GM12878 (cell line): ENCODE results near the gene PLXND1. TPM values are rescaled to one million over a fixed set of nuclear protein-coding genes. Genes with fewer than 3 reads are reported as not detected.

Experiments used
- ATAC-seq: fragments of 200-7000 bp; cut with Tn5 transposase; 3 replicates; pipeline ENCODE4 v1.9.1; 2020; ENCODE audit warnings: mild to moderate bottlenecking, moderate library complexity
- BruUV-seq: library from RNA; stranded (reverse); fragments of 400-500 nt; replicated peaks from 2 replicates; lab custom pipeline; 2021; lab: Mats Ljungman, UMichigan
- CTCF ChIA-PET: fragments of 300-600 bp; sonication (Branson Sonifier 250); formaldehyde crosslinking; extraction: SDS; loops from one replicate; lab custom pipeline; 2021; ENCODE audit warnings: inconsistent platforms; lab: Yijun Ruan, JAX
- POLR2A ChIA-PET: fragments of 350-600 bp; formaldehyde crosslinking; extraction: SDS; loops from one replicate; lab custom pipeline; 2021; ENCODE audit warnings: inconsistent platforms; lab: Charles Lee
- RAD21 ChIA-PET: fragments of 300-600 bp; sonication (Branson Sonifier 250); formaldehyde crosslinking; loops from one replicate; lab custom pipeline; 2023; ENCODE audit warnings: antibody characterized with exemption; ENCODE audit not compliant: unreplicated experiment; lab: Charles Lee
- SMC1A ChIA-PET: fragments of 300-600 bp; sonication (Branson Sonifier 250); formaldehyde crosslinking; loops from one replicate; lab custom pipeline; 2023; ENCODE audit not compliant: unreplicated experiment, uncharacterized antibody; lab: Charles Lee
- DNase-seq: peaks from one replicate; pipeline ENCODE4 v3.0.0-alpha.2; 2011; ENCODE audit warnings: low read depth, low spot score
- FAIRE-seq: peaks from 3 replicates; lab custom pipeline; 2011; peaks lifted over from hg19 to GRCh38; lab: Jason Lieb, UNC
- H2AFZ ChIP-seq: 2 replicates; pipeline ENCODE4 v1.6.0; 2011; ENCODE audit warnings: low read depth, low read length, control low read depth; ENCODE audit not compliant: control insufficient read depth
- H3K27ac ChIP-seq: 2 replicates; pipeline ENCODE4 v1.5.1; 2011; ENCODE audit warnings: control low read depth; ENCODE audit not compliant: control insufficient read depth, insufficient read depth
- H3K27me3 ChIP-seq, 2 experiments: replicated peaks in 1 of 2; 2 replicates each; pipeline versions ENCODE4 v1.6.0 to v1.6.1; 2011; ENCODE audit warnings: low read length in 1 of 2; ENCODE audit not compliant: control insufficient read depth in 2 of 2, insufficient read depth in 2 of 2
- H3K36me3 ChIP-seq, 2 experiments: 2 replicates each; pipeline ENCODE4 v1.5.1; 2011; ENCODE audit warnings: low read length in 1 of 2; ENCODE audit not compliant: control insufficient read depth in 2 of 2, insufficient read depth in 2 of 2
- H3K4me1 ChIP-seq: 2 replicates; pipeline ENCODE4 v1.6.1; 2011; ENCODE audit warnings: mild to moderate bottlenecking, low read length, moderate library complexity, mixed read lengths; ENCODE audit not compliant: control insufficient read depth, insufficient read depth
- H3K4me2 ChIP-seq: 2 replicates; pipeline ENCODE4 v1.6.0; 2011; ENCODE audit warnings: control low read depth; ENCODE audit not compliant: control insufficient read depth, insufficient read depth
- H3K4me3 ChIP-seq: fragments of 200-600 bp; sonication (generic); 2 replicates; pipeline ENCODE4 v1.5.1; 2016
- H3K79me2 ChIP-seq: 2 replicates; pipeline ENCODE4 v1.6.0; 2011; ENCODE audit warnings: low read length; ENCODE audit not compliant: control insufficient read depth, insufficient read depth
- H3K9ac ChIP-seq: 2 replicates; pipeline ENCODE4 v1.8.0; 2011; ENCODE audit warnings: low read length, control low read depth, mixed read lengths; ENCODE audit not compliant: control insufficient read depth, insufficient read depth
- H3K9me3 ChIP-seq: replicated peaks from 3 replicates; pipeline ENCODE4 v1.5.1; 2011; ENCODE audit warnings: mild to moderate bottlenecking, low read length; ENCODE audit not compliant: control insufficient read depth, insufficient read depth
- H4K20me1 ChIP-seq: 2 replicates; pipeline ENCODE4 v1.6.0; 2011; ENCODE audit not compliant: control insufficient read depth, insufficient read depth
- CEBPB ChIP-seq, 2 experiments: fragments of 150-350 bp in 1 of 2; IDR thresholded peaks; 2 replicates each; pipeline ENCODE4 v1.6.1; 2012 to 2014; ENCODE audit warnings: low read depth in 2 of 2, low read length in 2 of 2, borderline replicate concordance in 1 of 2, inconsistent platforms in 1 of 2
- EZH2 ChIP-seq: IDR thresholded peaks from 2 replicates; pipeline ENCODE4 v1.6.1; 2012; ENCODE audit warnings: low read depth, mild to moderate bottlenecking, control low read depth, inconsistent platforms, low read length, borderline replicate concordance; ENCODE audit not compliant: control insufficient read depth
- FOXM1 ChIP-seq: IDR thresholded peaks from 2 replicates; pipeline ENCODE4 v1.6.1; 2012; ENCODE audit warnings: low read depth, mild to moderate bottlenecking, inconsistent platforms, low read length, moderate library complexity
- MEF2B ChIP-seq: fragments of 450-650 bp; IDR thresholded peaks from 2 replicates; pipeline ENCODE4 v1.6.1; 2018; ENCODE audit warnings: mild to moderate bottlenecking, moderate library complexity; ENCODE audit not compliant: partially characterized antibody, poor library complexity, severe bottlenecking
- MTA2 ChIP-seq: fragments of 450-650 bp; IDR thresholded peaks from 2 replicates; pipeline ENCODE4 v1.6.1; 2016; ENCODE audit warnings: low read depth, mild to moderate bottlenecking, moderate library complexity
- MYB ChIP-seq: fragments of 150-350 bp; IDR thresholded peaks from 2 replicates; pipeline ENCODE4 v1.6.1; 2014; ENCODE audit warnings: mild to moderate bottlenecking, low read depth, low read length, borderline replicate concordance
- PAX5 ChIP-seq: IDR thresholded peaks from 2 replicates; pipeline ENCODE4 v1.6.1; 2011; ENCODE audit warnings: low read depth, low read length, borderline replicate concordance
- POLR2AphosphoS5 ChIP-seq: IDR thresholded peaks from 2 replicates; pipeline ENCODE4 v1.6.1; 2011; ENCODE audit warnings: mild to moderate bottlenecking, low read length, inconsistent platforms
- YY1 ChIP-seq: IDR thresholded peaks from 2 replicates; pipeline ENCODE4 v1.6.1; 2011; ENCODE audit warnings: low read depth, mild to moderate bottlenecking, low read length
- WGBS: methylation state at CpG from one replicate; pipeline ENCODE4 v1.1.6; 2016; ENCODE audit warnings: low lambda C conversion rate; ENCODE audit not compliant: insufficient replicate concordance, insufficient coverage; ENCODE audit errors: missing lambda C conversion rate; 5-methylcytosine and 5-hydroxymethylcytosine counted together
- in situ Hi-C: fragments of 300-500 bp; cut with MboI; formaldehyde crosslinking; loops from 9 replicates; pipeline ENCODE4 v1.14.3; 2018; ENCODE audit warnings: mixed read lengths
- intact Hi-C: fragments of 100-400 bp; cut with micrococcal nuclease; formaldehyde crosslinking; loops from one replicate; pipeline ENCODE4 v1.14.2; 2022; ENCODE audit not compliant: unreplicated experiment
- polyA plus RNA-seq, 11 experiments: library from polyadenylated mRNA; depleted of rRNA in 4 of 11; unstranded in 6 of 11; stranded (reverse) in 5 of 11; fragments of >200 nt; fragmentation: Nextera tagmentation in 4 of 11; fragmentation: Illumina TruSeq in 1 of 11; extraction: Ambion mirVana in 4 of 11; extraction: Trizol in 1 of 11; gene quantifications; 1 replicate in 1 of 11; 2 replicates in 10 of 11; pipeline versions ENCODE4 v1.2.1 to v1.2.3, GENCODE V29; 2011 to 2016; ENCODE audit warnings: inconsistent platforms in 2 of 11, missing spikeins in 2 of 11, low read depth in 1 of 11
- total RNA-seq, 4 experiments: library from RNA; depleted of rRNA in 3 of 4; stranded (reverse); fragments of >200 nt in 3 of 4; fragmentation: Illumina TruSeq in 1 of 4; extraction: Trizol in 1 of 4; gene quantifications; 2 replicates each; pipeline versions ENCODE4 v1.2.1 to v1.2.3, GENCODE V29; 2013 to 2021

PLXND1 gene
- total and polyA plus RNA-seq, 10 of the 15 experiments (the other 5 are each of a cell fraction or from before 2014, with no cell fraction given), result 0.01 to 2.3 (median 0.72) TPM; not detected in 7

GRCh38 chr3:129603991-129604749, 2.3 kb downstream of the PLXND1 start (continued):
- no peak for TF ChIP-seq CEBPB (IDR thresholded peaks at IDR 0.05; ENCODE audit: borderline replicate concordance in 1 of 2, low read depth in 2 of 2, low read length in 2 of 2)
- no peak for TF ChIP-seq MEF2B
- TF ChIP-seq YY1, result no peak
- TF ChIP-seq MYB, result no peak
- no peak for TF ChIP-seq MTA2
- TF ChIP-seq POLR2AphosphoS5, result no peak
- TF ChIP-seq FOXM1, result no peak

GRCh38 chr3:129603561-129603942, 2.9 kb downstream of the PLXND1 start:
- ChIA-PET CTCF (no interaction called here), SMC1A (interaction anchor here (0.6 kb wide), 1 partner anchor 159 kb away, joined by 3 read pairs; no protein-coding TSS in a partner anchor), RAD21 (no interaction called here), POLR2A (no interaction called here)
- Histone ChIP-seq H3K36me3 (no peaks in the 10 kb centered on the region), H3K79me2 (no peaks in the 10 kb centered on the region), H2AFZ (no peak overlapping the region), H3K9me3 (no peaks in the 10 kb centered on the region), H3K27ac (no peak overlapping the region), H4K20me1 (no peaks in the 10 kb centered on the region), H3K4me3 (no peak overlapping the region), H3K4me2 (no peak overlapping the region), H3K4me1 (no peaks in the 10 kb centered on the region), H3K9ac (no peak overlapping the region), H3K27me3 (peaks cover 8 to 14% of the 10 kb centered on the region in 2 experiments; a peak in 3 of 4 replicates)
- intact Hi-C loops, result no loop called here
- in situ Hi-C loops, result no loop called here
- FAIRE-seq (no peak), DNase-seq (no peak), ATAC-seq (no peak)
- BruUV-seq, result no TSS peak
- TF ChIP-seq EZH2 (no peak), PAX5 (peak; percentile 73; the same call in 1 of the 2 replicates)
- 20% methylated on average over 7 of the region's 7 CpGs for WGBS
